Upper lobe of left lung (tissue), 4 donors: Measurements from ENCODE around the gene TMEM41B.

Source experiments
- EP300 ChIP-seq, 4 donors: sonication (generic); formaldehyde crosslinking; IDR thresholded peaks; one replicate each; pipeline ENCODE4 v1.5.1; 2017; ENCODE audit warnings: antibody characterized with exemption in 4 of 4, control low read depth in 2 of 4
- POLR2A ChIP-seq, 4 donors: fragments of 450-650 bp; IDR thresholded peaks; one replicate each; pipeline ENCODE4 v1.5.1; 2016 to 2017; ENCODE audit warnings: antibody characterized with exemption in 4 of 4, mild to moderate bottlenecking in 2 of 4
- POLR2AphosphoS5 ChIP-seq, 2 donors: sonication (generic); formaldehyde crosslinking; IDR thresholded peaks; one replicate each; pipeline ENCODE4 v1.5.1; 2017; ENCODE audit warnings: antibody characterized with exemption in 2 of 2
- TF ChIP-seq, protein P1 (sequence below), 6 experiments: fragments of 450-650 bp in 4 of 6; fragments of 200-600 bp in 2 of 6; sonication (generic) in 2 of 6; IDR thresholded peaks; one replicate each; pipeline ENCODE4 v1.5.1; 2016 to 2019; ENCODE audit warnings: antibody characterized with exemption in 6 of 6

DNA sequence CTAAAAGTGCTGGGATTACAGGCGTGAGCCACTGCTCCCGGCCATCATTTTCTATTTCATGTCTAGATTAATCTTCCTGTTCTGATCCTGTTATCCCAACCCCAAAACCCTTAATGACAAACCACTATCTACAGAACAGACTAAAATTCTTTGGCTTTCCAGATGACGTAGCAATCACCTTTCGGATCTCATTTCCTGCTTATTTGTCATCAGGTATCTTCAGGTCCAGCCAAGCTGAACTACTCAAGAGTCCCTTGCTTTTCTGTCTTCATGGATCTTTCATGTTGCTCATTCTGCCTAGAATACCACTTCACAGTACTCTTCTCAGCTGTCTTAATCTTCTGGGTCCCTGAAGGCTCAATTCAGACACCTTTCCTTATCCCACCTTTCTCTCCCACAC is 42.6 kb upstream of the TMEM41B start:
- TF ChIP-seq, protein P1, sequence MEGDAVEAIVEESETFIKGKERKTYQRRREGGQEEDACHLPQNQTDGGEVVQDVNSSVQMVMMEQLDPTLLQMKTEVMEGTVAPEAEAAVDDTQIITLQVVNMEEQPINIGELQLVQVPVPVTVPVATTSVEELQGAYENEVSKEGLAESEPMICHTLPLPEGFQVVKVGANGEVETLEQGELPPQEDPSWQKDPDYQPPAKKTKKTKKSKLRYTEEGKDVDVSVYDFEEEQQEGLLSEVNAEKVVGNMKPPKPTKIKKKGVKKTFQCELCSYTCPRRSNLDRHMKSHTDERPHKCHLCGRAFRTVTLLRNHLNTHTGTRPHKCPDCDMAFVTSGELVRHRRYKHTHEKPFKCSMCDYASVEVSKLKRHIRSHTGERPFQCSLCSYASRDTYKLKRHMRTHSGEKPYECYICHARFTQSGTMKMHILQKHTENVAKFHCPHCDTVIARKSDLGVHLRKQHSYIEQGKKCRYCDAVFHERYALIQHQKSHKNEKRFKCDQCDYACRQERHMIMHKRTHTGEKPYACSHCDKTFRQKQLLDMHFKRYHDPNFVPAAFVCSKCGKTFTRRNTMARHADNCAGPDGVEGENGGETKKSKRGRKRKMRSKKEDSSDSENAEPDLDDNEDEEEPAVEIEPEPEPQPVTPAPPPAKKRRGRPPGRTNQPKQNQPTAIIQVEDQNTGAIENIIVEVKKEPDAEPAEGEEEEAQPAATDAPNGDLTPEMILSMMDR (IDR thresholded peaks at IDR 0.05): no peak
- no peak for TF ChIP-seq EP300 (IDR thresholded peaks at IDR 0.05)
- TF ChIP-seq POLR2A (IDR thresholded peaks at IDR 0.05): no peak
- no peak for TF ChIP-seq POLR2AphosphoS5 (IDR thresholded peaks at IDR 0.05)
